GM21737 (cell line): Measurements from ENCODE around the gene ADRA2C.

Experiments
- ATAC-seq: cut with Tn5 transposase; IDR thresholded peaks from one replicate; pipeline ENCODE4 v1.9.1; 2021; ENCODE audit warnings: mild to moderate bottlenecking, moderate library complexity; ENCODE audit not compliant: unreplicated experiment

The ADRA2C gene

DNA sequence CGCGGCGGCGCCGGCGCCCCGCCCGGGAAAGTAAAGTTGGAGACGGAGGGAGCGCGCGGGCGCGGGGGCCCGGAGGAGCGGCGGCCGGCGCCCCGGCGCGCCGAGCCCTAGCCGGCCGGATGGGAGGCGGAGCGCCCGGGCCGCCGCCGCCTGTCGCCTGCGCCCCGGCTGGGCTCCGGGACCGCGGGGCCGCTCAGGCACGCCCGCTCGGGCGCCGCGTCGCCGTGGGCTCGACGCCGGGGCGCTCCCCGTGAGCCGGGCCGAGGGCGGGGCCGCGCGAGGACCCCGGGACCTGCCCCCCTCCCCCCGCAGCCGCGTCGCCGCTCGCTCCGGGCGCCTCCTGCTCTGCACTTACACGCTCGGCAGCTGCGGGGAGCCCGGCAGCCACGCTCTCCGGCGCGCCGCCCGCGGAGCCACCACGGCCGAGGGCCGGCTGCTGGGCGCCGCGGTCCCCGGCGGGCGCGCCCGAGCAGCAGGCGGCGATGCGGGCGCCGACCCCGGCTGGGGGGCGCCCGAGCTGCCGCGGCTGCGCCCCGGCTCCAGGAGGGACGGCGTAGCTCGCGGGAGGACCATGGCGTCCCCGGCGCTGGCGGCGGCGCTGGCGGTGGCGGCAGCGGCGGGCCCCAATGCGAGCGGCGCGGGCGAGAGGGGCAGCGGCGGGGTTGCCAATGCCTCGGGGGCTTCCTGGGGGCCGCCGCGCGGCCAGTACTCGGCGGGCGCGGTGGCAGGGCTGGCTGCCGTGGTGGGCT lies at the start of gene ADRA2C:
TSS of gene ADRA2C (plus strand) at position 350 of the 749 bp plus-strand sequence. CDS start at position 572, 222 bp downstream.
- ATAC-seq = no peak

DNA sequence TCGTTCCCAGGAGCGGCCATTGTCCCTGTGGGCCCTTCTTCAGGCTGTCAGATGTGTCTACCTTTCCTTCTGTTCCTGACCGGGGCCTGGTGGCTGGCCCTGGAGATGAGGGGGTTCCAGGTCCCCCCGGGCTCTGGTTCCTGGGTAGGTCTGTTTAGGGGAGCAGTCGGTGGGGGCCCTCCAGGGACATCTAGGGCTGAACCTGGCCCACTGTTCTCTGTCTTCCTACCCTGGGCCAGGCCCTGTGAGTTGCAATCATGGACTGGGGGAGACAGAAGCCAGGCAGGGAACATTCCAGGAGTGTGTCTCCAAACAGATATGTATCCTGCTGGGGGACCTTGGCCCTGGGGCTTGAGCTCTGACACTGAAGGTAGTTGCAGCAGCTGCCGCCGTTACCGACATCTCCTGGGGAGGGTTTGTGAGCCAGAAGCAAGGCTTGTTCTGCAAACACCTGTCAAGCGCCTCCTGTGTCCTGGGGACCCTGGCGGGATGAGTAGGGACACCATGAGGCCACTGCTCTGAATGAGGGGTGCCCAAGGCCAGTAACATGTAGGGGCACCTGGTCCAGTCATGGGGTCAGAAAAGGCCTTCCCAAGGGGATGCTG lies 49.5 kb upstream of the ADRA2C start:
- no peak for ATAC-seq

DNA sequence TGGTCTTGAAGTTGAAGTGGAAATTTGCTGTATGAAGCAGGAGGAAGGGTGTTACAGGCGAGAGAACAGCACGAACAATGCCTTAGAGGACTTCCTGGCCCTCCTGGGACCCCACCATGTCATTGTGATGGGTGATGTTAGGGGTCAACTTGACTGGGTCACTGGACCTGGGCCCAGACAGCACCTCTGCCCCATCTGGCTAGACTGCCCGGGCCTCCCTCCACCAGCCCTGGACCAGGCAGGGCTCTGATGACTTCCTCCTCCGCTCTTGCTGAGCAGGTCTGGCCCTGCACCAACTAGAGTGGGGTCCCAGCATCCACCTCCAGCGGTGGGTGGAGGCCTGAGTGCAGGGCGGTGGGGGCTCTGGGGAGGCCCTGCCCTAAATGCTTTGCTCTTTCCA lies 48.9 kb upstream of the ADRA2C start:
- ATAC-seq = no peak

DNA sequence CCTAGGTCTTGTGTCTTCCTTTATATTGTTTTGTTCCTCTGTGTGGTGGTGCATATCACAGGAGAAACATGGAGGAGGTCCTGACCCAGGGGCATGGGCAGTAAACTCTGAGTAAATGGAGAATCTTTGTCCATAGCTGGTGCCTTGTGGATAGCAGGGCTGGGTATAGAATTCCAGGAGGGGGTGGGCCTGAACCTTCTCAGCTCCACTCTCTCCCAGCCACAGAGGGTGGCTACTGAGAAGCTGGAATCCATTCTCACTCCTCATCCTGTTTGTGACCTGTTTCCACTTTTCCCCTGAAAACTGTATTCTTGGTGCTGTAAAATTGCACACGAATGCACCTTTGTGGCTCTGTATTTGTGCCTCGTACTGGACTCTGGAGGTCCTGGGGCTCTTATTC lies 47.7 kb upstream of the ADRA2C start:
- no peak for ATAC-seq

DNA sequence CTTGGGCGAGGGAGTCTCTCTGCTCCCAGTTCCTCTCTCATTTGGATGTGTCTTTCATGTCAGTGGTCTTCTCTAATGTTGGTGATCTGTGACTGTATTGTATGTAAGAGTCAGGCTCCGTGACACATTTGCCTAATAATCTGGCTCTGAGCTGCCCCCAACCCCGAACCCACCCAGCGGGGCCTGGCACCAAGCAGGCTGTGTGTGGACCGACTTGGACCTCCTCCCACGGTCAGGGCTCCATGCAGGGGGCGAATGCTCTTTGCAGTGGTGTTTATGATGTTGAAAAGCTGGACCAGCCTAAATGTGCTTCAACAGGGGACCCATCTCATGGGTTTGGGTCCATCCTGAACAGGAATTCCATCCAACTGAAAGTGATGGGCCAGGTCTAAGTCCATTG lies 47.0 kb upstream of the ADRA2C start:
- no peak for ATAC-seq

DNA sequence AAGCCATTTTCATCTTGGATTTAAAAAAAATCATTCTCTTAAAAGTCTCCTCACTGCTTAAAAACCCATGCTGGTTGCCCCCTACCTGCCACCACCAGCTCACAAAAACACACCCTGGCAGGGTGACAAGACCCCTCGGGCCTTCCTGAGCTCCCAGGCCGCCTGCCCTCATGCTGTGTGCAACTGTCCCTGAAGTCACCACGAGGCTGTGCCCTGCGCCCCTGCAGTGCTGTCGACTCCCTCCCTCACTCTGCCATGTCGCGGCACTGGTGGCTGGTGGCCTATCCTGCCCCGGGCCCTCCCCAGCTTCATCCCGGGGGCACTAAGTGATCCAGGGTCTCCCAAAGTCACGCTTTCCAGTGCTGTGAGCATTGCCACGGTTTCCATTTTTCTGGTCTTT lies 46.3 kb upstream of the ADRA2C start:
- ATAC-seq = no peak

DNA sequence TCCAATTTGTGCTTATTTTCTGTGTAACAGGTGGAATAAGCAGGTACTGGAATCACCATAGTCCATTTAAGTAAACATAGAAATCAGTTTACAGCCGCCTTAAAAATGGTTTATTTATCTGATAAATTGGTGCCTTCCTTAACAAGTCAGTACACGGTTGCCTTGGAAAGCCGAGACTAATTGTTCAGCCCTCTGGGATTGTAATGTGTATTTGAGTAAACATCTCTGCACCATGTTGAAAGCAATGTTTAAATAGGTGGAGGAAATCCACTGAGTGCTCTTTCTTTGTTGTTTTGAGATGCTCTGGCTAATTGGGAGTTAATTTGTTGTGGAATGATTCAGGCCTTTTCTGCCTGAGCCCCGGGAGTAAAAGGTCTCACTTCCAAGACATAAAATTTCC lies 45.7 kb upstream of the ADRA2C start:
- ATAC-seq = no peak

DNA sequence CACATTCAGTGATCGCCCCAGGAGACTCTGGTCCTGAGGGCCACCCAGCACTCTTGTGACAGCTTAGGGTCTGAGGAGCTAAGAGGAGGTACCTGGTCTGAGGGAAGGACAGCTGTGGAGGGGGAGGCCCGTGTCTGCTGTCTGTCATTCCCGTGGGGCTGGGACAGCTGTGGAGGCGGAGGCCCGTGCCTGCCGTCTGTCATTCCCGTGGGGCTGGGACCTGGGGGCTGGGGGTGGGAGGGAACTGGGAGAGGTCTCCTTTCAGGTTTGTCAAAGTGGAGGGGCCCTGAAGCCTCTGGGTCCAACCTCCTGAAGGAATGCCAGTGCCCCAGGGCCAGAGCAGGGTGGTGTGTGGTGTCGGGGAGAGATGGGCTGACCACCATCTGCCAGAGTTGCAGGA lies 45.0 kb upstream of the ADRA2C start:
- ATAC-seq = no peak

DNA sequence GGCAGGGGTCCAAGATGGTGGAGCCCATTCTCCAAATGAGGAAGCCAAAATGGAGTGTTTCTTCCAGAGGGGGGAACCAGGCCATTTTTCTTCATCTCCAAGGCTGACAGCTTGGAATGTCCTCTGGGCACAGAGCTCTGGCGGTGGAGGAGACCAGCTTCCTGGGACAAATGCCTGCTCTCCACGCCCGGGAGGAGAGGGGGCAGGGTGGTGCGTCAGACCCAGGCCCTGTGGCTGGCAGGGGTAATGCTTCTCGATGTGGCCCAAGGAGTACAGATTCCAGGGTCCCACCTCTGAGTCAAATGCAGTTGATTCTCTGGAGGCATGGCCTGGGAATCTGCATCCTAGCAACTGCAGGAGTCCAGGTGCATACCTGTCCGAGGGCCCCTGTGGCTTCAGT lies 44.6 kb upstream of the ADRA2C start:
- ATAC-seq = no peak

DNA sequence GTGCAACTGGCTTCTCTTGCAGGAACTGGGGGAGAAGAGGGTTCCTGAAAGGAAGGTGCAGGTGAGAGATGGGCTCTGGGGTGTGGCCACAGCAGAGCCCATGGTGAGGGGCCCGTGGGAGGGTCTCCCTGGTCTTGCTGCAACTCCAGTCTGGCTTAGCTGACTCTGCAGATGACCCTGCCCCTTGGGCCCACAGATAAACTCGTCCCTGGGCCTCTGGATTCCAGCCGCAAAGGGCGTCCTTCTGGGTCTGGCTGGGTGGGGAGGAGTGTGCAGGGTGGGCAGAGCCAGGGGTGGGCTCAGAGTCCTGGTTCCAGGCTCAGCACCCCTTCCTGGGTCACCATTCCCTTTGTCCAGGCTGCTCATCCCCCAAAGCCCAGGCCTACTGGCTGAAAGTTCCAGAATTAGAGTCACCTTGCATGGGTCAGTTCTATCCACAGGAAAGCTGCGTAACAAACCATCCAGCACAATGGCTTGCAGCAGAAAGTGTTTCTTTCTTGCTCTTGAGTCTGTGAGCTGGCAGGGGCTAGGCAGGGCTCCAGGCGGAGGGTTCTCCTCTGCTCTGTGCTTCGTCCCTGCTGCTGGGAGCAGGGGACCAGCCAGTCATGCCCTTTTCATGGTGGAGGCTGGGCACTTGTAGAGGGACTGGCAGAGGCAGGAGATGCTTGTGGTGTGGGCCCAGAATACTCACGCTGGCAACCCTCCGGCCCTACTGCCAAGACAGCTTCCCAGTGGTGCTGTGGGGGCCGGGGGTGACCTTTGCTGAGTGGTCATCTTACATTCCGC lies 43.5 kb upstream of the ADRA2C start:
- no peak for ATAC-seq

DNA sequence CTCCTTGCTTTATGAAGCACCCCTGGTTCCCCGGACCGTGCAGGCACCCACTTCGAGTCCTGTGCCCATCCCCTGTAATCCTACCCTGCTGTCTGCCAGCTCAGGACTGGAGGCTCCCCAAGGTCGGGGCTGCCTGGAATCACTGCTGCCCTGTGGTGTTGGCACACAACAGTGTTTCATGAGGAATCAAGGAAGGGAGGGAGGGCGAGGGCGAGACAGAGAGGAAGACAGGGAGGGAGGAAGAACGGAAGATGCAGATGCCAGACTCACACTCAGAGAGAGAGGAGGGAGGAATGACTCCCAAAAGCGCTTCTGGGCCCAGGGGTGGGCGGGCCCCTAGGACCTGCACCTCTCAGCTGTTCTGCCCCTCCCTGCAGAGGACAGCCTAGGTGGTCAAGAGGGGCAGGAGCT lies 42.9 kb upstream of the ADRA2C start:
- ATAC-seq = no peak

DNA sequence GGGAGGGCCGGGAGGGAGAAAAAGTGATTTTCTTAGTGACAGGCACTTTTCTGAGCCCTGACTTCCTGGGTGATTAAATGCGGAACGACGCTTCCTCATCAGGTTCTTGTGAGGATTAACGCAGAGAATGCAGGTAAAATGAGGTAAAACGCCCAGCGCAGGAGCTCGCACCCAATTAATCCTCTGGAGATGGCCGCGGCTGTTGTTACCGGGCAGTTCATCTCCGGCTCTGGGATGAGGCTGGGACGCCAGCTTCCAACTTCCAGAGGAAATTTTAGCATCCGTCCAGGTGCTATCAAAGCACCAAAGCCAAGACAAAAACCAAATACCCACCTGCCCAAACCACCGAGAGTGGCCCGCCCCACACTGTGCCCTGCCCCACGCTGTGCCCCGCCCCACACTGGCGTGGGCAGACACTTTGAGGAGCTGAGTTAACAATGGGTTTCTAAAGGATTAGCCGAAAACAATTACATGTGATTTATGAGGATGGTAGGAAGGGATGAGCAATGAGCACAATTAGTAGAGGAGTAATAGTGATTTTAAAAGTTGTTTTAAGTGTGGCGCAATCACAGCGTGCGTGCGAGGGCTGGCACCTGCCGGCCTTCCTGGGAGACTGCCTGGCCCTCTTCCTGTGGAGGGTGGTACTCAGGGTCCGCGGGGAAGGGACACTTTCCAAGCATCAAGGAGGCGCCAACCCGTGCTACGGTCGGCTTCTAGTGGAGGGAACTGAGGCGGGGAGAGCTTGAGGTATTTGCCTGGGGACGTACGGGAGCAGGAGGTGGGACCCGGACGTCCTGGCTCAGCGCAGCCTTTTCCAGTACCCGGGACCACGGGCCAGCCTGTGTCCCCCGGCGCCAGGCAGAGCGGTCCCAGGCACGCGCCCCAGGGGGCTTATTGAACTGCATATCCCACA lies 41.6 kb upstream of the ADRA2C start:
- no peak for ATAC-seq

DNA sequence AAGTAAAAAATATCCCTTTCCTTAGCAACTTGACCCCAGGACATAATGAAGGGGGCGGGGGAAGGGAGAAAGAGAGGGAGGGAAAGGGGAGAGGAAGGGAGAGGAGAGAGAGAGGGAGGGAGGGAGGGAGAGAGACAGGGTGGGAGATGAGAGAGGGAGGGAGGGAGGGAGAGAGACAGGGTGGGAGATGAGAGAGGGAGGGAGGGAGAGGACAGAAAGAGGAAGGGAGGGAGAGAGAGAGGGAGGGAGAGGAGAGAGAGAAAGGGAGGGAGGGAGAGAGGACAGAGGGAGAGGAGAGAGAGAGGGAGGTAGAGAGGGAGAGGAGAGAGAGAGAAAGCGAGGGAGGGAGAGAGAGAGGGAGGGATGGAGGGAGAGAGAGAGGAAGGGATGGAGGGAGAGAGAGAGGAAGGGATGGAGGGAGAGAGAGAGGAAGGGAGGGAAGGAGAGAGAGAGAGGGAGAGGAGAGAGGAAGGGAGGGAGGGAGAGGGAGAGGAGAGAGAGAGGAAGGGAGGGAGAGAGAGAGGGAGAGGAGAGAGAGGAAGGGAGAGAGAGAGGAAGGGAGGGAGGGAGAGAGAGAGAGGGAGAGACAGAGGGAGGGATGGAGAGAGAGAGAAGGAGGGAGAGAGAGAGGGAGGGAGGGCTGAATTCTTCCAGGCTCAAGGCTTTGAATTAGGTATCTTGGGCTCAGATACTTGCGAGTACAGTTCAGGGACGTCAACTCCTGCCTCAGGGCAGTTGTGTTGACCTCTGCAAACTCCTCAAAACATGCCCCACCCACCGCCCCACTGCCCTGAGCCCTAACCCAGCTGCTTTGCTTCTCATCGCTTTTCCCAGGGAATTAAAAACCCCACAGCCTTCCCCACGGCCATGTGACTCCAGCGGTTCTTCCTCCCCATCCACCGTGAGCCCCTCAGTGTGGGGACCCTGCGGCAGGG lies 40.0 kb upstream of the ADRA2C start:
- no peak for ATAC-seq

DNA sequence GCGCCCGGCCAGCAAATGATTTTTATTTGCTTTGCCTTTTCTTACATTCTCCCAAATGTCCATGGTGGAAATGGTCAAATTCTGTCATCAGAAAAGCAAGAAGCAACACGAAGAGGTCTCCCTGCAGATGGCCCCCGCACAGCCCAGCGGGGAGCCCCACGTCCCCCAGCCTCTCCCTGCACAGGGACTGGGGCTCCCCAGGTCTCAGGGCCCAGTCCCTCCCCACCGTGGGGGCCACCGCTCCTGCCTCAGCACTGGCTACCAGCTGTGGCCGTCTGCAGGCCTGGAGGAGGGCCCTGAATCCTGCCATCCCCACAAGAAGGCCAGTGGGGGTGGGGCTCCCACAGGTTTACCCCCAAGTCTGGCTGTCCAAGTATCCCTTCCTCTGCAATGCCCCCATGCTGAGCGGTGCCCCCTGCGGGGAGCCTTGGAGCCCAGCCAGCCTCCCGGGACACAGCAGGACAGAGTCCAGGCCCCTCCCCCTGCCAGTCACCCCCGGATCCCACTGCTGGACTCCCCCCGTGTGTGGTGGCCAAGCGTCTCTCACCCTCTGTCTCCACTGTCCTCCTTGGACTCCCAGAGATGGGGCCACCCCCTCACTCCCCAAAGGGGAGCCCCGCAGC lies 38.2 kb upstream of the ADRA2C start:
- ATAC-seq = no peak

DNA sequence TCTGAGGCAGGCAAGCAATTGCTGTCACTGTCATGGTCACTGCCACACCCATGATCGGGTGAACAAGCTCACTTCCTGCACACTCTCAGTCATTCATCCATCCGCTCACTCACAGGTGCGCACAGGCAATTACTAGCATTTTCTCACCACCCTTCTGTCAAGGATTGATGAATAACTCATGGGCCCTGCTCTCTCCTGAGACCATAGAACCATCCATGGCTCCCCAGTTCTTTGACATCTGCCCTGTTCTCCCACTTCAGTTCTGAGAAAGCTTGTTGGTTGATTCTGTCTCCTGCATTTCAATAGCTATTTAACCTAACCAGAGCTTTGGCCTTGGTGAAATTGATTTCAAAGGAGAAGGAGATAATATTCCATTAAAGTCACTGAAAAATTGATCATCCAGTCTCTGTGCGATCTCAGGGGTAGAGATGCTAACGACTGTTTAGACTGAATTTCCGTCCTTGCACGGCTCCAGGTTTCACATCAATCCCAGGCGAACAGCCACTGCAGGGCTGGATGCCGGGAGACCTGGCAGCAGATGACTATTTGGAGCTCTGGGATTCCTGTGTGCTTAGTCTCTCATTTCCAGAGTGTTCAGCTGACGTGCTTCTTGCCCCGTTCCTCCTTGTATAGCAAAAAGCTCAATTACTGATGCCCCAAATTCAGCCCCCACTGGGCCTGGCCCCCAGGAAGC lies 36.9 kb upstream of the ADRA2C start:
- no peak for ATAC-seq

DNA sequence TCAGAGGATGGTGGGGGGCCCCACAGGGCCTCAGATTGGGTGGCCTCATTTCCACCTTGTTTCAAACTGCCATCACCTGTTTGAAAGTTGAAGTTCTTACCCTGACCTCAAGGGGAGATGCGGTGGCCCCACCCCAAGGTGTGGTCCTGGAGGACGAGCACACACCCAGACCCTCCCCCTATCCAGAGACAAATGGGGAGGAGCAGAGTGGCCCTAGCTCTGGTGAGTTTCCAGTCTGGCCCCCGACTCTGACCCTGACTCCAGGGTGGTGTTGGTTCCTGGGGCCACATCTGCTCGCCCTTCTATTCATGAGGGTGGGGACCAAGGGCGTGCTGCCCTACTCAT lies 36.3 kb upstream of the ADRA2C start:
- ATAC-seq = no peak

DNA sequence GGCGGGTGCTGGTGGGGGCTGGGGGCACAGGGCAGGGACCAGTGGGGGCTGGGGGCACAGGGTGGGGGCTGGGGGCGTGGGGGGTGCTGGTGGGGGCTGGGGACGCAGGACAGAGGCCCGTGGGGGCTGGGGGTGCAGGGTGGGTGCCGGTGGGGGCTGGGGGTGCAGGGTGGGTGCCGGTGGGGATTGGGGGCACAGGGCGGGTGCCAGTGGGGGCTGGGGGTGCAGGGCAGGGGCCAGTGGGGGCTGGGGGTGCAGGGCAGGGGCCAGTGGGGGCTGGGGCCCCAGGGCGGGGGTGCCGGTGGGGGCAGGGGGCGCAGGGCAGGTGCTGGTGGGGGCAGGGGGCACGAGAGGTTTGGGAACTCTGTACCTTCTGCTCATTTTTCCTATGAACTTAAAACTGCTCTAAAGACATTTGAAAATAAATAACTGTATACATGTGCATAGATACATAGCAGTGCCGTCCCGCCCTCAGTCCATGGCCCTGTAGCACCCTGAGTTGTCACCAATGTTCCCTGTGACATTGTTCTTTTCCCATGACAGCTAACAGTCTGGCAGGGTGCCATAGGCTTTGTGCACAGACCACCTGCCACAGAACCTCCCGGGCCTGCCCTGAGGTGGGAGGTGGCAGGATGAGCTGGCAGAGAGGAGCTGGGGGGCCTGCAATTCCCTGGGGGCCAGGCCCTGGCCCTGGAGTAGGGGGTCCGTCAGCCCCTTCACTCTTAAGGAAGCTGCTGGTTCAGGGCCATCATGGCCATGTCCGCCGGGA lies 35.6 kb upstream of the ADRA2C start:
- ATAC-seq = no peak
